Cortex of kidney (tissue), 1 donor: Measurements from ENCODE around the gene GNG11.
"Not testable (repeated sequence)": the region's sequence is repeated elsewhere in the genome, so short reads cannot be mapped to it uniquely, and the experiment has no call there.

Experiments
- DNase-seq: peaks from one replicate; lab custom pipeline; 2025; lab: John Stamatoyannopoulos, UW

Gene GNG11

GRCh38 chr7:93911661-93912060, 9.9 kb upstream of the GNG11 start:
- not testable (repeated sequence) for DNase-seq

- no peak for DNase-seq
Measured at GRCh38 chr7:93913197-93913596, 8.3 kb upstream of the GNG11 start.

- no peak for DNase-seq
Measured at GRCh38 chr7:93914581-93915066, 6.9 kb upstream of the GNG11 start.

GRCh38 chr7:93915206-93915842, 6.2 kb upstream of the GNG11 start:
- DNase-seq, result not testable (repeated sequence)

- DNase-seq, result not testable (repeated sequence)
Measured at GRCh38 chr7:93915888-93916287, 5.6 kb upstream of the GNG11 start.

GRCh38 chr7:93916315-93916714, 5.2 kb upstream of the GNG11 start:
- not testable (repeated sequence) for DNase-seq

GRCh38 chr7:93920496-93921182, 896 bp upstream of the GNG11 start:
- no peak for DNase-seq

GRCh38 chr7:93921186-93921585, 349 bp upstream of the GNG11 start:
- no peak for DNase-seq

- DNase-seq, result no peak
Measured at GRCh38 chr7:93923296-93923695, 1.8 kb downstream of the GNG11 start.

- DNase-seq, result no peak
Measured at GRCh38 chr7:93923942-93924341, 2.4 kb downstream of the GNG11 start.

GRCh38 chr7:93926800-93927199, 5.3 kb downstream of the GNG11 start:
- no peak for DNase-seq

GRCh38 chr7:93927585-93927984, 6.0 kb downstream of the GNG11 start:
- no peak for DNase-seq

- DNase-seq, result no peak
Measured at GRCh38 chr7:93931655-93932054, 10.1 kb downstream of the GNG11 start.

- DNase-seq, result no peak
Measured at GRCh38 chr7:93933156-93933555, 11.6 kb downstream of the GNG11 start.

GRCh38 chr7:93935102-93935501, 13.6 kb downstream of the GNG11 start:
- DNase-seq, result no peak

GRCh38 chr7:93937818-93938217, 16.3 kb downstream of the GNG11 start:
- DNase-seq, result no peak

- DNase-seq, result no peak
Measured at GRCh38 chr7:93938293-93938692, 16.8 kb downstream of the GNG11 start.

- DNase-seq, result no peak
Measured at GRCh38 chr7:93941945-93942344, 20.4 kb downstream of the GNG11 start.

GRCh38 chr7:93943816-93944540, 22.4 kb downstream of the GNG11 start:
- DNase-seq, result no peak

GRCh38 chr7:93944673-93945072, 23.1 kb downstream of the GNG11 start:
- DNase-seq, result no peak

GRCh38 chr7:93945083-93945482, 23.5 kb downstream of the GNG11 start:
- no peak for DNase-seq

- DNase-seq, result no peak
Measured at GRCh38 chr7:93945756-93946535, 24.4 kb downstream of the GNG11 start.
